Measurements from ENCODE around the gene RTF1. TPM values are rescaled to one million over a fixed set of nuclear protein-coding genes. Genes with fewer than 3 reads are reported as not detected.

Gene RTF1
- total RNA-seq, 1 donor from 2014 or later = 35.4 TPM

DNA sequence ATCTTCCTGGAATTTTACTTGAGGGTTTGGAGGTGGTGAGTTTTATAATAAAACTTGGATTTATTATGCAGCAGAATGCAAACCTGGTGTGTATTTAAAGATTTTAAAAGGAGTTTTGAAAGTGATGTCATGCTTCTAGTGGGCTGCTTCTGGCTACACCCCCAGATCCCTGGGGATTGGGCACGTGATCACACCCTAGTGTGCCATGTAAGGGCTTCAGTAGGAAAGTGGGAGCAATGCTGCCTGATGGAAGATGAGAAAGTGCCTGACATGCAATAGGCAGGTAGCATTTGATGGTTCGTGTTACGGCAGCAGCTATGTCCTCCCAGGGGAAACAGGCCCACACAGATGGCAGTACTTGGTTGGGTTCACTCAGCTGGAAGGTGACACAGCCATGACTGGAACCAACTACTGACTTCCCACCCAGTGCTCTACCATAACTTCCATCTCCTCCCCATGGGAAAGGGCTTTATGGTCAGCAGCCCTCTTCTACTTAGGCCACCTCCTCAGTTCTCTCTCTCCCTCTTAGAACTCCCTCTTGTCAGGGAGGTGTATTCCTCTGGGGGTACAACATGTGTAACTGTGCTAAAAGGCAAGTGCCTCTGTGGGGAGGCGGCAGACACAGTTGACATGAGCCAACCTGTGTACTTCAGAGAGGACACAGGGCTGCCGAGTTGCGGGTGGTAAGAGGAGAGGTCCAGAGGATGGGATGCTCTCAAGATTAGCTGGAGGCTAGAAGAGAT lies 82.4 kb downstream of the RTF1 start:
- no peak for DNase-seq (ENCODE audit: low spot score)
- intact Hi-C loops (cut with DNase I) = no loop called here
- no peak for ATAC-seq

GRCh38 chr15:41501191-41501917 lies 84.5 kb downstream of the RTF1 start:
- intact Hi-C loops (cut with DNase I) = no loop called here
- ATAC-seq (no peak), DNase-seq (ENCODE audit: low spot score) (no peak)

DNA sequence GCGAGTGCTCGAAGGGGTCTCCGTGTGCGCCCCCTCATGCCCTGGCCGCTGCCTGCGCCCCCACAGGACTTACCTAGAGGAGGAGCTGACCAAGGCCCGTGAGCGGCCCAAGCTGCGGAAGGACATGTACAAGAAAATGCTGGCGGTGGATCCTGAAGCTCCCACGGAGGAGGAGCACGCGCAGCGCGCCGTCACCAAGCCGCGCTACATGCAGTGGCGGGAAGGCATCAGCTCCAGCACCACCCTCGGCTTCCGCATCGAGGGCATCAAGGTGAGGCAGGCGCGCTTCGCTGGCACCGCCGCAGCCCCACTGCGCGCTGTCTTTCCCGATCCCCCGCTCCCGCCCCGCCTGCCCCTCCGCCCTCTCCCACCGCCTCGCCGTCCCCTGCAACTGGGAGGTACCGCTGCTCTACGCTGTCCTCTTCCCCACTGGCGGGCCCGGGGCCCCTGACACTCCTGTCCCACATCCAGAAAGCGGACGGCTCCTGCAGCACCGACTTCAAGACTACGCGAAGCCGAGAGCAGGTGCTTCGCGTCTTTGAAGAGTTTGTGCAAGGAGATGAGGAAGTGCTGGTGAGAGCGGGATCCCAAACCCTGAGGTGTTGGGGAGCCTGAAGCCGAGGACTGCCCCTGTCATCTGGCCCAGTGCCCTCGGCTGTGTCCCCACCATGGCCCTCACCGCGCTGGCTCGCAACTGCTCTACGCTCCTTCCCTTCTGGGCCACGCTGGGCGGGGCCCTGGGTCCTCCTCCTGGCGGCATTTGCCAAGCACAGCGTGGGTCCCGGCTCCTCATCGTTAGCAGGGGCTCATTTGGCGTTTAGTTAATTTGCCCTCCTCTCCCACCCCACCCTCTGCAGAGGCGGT lies 85.3 kb downstream of the RTF1 start:
- intact Hi-C loops (cut with DNase I) = no loop called here
- ATAC-seq (no peak), DNase-seq (ENCODE audit: low spot score) (no peak)

DNA sequence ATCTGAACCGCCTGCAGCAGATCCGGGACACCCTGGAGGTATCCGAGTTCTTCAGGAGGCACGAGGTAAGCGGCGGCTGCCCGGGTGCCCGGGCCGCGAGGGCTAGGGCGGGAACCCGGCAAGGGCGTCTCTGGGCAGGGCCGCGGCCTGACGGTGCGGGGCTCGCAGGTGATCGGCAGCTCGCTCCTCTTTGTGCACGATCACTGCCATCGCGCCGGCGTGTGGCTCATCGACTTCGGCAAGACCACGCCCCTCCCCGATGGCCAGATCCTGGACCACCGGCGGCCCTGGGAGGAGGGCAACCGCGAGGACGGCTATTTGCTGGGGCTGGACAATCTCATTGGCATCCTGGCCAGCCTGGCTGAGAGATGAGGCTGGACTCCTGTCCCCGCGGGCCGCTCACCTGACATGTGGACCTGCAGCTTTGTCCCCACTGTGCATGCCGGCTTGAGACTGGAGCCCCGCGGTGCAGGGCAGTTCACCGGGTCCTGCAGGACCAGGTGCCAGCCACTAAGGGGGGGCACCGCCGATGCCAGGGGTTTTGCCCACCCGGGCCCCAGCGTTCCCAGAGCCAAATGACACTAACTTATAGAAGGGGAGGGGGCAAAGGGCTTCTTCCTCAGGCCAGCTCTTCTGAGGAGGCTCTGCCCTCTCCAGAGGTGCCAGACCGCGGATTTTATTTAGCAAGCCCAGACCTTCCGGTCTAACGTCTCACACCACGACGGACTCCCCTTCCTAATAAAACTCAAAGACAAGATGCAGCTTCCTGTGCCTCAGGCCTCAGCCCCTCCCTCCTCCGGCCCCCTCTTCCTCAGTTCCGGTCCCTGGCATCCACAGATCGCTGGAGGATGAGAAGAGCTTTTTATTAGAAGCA lies 86.1 kb downstream of the RTF1 start:
- intact Hi-C loops (cut with DNase I) = no loop called here
- ATAC-seq (no peak), DNase-seq (ENCODE audit: low spot score) (no peak)

GRCh38 chr15:41503669-41504010 lies 86.7 kb downstream of the RTF1 start:
- no peak for ATAC-seq

DNA sequence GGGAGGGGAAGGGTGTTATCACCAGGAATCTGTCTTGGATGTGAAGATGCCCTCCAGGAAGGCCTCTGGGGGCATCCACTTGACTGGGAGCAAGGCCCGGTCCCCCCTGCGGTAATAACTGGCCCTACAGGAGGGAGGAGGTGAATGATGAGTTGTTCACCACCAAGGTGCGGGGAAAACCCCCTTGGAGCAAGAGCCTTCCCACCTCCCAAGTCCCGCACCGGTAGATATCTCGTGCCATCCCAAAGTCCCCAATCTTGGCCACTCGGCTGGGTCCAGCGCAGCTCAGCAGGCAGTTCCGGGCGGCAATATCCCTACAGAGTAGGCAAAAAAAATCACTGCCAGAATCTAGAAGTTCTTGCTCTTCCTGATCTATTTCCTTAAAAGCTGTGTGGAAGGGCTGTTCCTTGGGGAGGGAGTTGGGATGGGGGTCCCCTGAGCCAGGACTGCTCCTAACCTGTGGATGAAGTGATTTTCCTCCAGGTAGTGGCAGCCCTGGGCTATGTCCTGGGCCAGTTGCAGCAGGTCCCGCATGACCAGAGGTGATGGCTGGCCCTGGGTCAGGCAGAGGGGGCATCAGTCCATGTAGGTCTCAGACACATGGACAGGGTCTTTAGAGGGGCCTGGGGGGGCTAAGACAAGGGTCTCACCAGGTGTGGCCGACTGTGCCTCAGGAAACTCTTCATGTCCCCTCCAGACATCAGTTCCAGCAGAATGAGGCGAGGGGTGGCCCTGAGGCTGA lies 88.0 kb downstream of the RTF1 start:
- ATAC-seq (no peak), DNase-seq (ENCODE audit: low spot score) (no peak)
- intact Hi-C loops (cut with DNase I) = no loop called here

More at GRCh38 chr15:41503669-41504010, 86.7 kb downstream of the RTF1 start:
- DNase-seq (ENCODE audit: low spot score) = no peak
- intact Hi-C loops (cut with DNase I) = no loop called here

DNA sequence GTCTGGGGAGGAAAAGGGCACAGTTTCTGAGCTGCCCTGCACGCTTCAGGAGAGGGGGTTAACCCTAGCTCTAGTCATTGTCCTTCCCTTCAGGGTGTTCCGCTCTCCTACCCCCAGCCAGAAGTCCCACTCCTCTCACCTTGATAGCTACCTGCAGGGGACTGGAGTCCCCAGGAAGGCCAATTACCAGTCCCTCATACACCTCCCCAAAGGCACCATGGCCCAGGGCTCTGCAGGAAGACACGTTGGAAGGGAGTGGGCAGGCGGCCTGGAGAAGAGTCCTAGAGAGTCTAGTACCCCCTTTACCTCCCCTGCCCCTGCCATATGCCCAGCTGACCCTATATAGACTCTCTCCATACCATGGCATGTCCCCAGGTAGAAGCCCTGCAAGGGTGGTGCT lies 88.9 kb downstream of the RTF1 start:
- DNase-seq (ENCODE audit: low spot score) (no peak), ATAC-seq (no peak)
- intact Hi-C loops (cut with DNase I) = no loop called here

DNA sequence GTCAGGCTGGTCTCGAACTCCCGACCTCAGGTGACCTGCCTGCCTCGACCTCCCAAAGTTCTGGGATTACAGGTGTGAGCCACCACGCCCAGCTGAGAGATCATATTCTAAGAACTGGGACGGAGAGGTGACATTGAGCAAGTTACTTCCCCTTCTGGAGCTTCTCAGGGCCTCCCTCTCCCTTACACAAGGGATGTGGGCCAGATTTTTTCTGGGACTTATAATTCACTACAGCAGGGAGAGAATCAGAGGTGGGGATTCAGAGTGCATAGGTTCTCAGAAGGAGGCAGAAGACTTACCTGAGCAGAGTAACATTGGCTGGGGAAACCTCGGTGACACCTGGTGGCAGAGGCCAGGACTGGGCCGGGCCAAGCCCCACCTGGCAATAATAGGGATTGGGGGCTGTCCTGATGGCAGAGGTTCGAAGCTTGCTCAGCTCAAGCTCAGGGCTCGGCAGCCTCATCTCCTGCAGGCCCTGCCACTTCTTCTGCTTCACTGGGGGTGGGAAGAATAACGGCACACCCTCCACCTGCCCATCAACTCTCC lies 90.0 kb downstream of the RTF1 start:
- intact Hi-C loops (cut with DNase I) = no loop called here
- DNase-seq (ENCODE audit: low spot score) (no peak), ATAC-seq (no peak)

- ATAC-seq = no peak
- no peak for DNase-seq (ENCODE audit: low spot score)
- intact Hi-C loops (cut with DNase I) = no loop called here
Measured at GRCh38 chr15:41507820-41508290, 91.0 kb downstream of the RTF1 start.

DNA sequence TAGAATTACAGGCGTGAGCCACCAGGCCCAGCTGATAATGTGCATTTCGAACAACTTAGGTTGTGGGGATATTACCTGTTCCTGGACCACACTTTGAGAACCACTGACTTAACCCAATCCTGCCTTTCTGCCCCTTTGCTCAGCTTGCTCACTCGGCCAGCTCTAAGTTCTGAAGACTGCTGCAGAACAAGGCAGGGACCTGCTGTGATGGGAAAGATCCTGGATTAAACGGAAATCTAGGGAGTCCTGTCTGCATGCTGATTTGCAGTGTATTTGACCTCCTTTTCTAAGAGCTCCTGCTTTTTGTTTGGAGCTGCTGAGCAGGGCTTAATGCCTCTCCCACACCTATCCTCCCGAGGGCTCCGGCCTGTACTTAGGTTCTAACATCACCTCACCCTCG lies 93.8 kb downstream of the RTF1 start:
- DNase-seq (ENCODE audit: low spot score) = no peak
- no peak for ATAC-seq
- intact Hi-C loops (cut with DNase I) = no loop called here

- intact Hi-C loops (cut with DNase I) = no loop called here
- DNase-seq (ENCODE audit: low spot score) = no peak
- no peak for ATAC-seq
Measured at GRCh38 chr15:41511331-41511898, 94.5 kb downstream of the RTF1 start.

DNA sequence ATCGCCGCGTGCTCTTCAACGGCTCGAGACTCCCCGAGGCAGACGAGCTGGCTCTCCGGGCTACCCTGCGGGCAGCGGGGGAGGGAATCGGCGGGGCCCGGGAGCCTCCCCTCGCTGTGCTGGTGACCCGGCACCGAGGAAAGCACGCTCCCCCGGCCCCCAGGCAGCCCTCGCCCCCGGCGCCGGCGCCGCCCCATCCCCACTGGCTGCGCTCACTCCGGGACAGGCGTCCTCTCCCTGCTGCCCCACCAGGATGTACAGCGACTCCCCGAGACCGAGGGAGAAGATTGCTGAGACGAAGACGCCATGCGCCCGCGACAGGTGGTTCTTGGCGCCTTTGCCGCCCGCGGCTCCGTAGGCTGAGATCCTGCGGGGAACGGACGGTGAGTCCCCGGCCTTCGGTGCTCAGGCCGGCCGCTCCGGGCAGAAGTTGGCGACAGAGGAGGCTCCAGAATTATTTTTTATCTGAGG lies 95.0 kb downstream of the RTF1 start:
- DNase-seq (ENCODE audit: low spot score) = no peak
- intact Hi-C loops (cut with DNase I) = no loop called here
- no peak for ATAC-seq

- intact Hi-C loops (cut with DNase I) = no loop called here
- DNase-seq (ENCODE audit: low spot score) = no peak
- peak; percentile 58 for ATAC-seq
Measured at GRCh38 chr15:41512512-41512939, 95.6 kb downstream of the RTF1 start.

DNA sequence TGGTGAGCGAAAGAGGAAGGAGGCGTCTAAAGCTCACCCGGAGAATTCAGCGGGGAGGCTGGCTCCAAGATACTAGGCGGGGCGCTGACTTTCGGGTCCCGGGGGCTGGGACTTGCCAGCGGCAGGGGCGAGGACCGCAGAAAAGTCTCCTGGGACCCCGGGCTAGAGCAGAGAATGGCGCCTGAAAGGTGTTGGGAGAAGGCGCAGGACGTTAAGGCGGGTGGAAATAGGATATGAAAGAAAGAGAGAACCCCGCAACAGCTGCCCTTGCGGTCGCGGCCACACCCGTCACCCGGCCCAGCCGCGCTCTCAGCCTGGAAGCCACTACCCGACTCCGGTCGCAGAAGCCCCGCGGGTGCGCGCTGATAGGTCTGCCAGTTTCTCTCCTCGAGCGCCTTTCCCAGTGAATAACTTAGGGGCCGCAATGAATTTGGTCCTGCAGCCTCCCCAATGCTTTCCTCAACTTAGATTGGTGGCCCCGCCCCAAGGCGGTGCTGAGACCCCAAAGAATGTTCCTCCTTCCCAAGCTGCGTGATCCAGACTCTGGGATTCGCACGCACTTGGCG lies 96.1 kb downstream of the RTF1 start:
- intact Hi-C loops (cut with DNase I) = no loop called here
- no peak for DNase-seq (ENCODE audit: low spot score)
- peak; percentile 38 for ATAC-seq

DNA sequence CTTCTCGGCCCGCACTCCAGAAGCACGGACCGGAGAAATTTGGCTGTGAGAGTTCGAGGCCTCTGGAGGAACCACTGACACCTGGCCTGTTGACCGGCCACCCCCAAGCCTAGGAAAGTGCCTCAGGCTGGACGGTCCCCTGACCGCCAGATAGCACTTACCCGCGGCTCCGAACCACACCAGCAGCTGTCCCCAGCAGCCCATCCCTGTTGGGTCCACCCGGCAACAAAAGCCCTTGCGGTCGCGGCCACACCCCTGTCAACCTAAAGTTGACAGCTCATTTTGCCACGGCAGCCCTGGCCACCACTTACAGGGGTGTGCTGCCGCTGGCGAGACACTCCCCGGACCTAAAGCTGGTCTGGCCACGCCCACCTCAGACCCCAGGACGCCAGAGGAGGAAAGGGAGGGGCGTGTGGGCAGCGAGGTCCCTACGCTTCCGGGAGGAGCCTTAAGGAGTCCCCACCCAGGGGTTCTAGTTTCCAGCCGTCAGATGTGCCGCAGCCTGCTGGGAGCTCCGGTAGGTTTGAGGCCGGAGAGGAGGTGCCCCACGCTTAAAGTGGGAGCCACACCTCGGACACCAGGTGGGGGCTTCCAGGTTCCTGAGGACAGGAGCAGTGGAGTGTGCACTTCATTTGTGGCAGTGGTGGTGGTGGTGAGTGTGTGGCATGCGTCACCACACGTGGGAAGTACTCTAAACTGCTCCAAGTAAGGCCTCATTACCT lies 96.8 kb downstream of the RTF1 start, which contains the start of gene LTK:
Gene LTK (minus strand): TSS at position 322 of the 722 bp plus-strand sequence. CDS start 118 bp downstream, at position 204.
- DNase-seq (ENCODE audit: low spot score) = no peak
- ATAC-seq = peak; percentile 27
- intact Hi-C loops (cut with DNase I) = no loop called here

DNA sequence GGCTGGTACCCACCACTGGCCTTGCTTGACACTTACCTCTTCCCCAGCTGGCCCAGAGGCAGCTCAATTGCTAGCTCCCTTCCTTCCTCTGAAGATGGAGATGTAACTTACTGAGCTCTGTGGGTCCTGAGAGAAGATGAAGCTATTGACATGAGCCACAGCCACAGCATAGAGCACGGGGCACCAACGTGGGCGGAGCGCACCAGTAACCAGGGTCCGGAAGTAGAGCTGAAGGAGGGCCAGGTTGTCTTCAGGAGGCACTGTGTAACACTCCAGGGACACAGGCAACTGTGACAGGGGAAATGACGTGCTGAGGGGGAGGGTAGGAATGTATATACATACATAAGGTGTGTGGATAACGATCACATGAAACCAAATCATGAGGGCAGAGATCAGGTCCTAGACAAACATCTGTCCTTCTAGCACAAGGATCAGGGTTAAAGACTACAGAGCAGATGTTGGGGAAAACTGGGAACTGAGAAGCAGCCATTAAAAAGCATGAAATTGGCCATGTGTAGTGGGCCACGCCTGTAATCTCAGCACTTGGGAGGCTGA lies 101.1 kb downstream of the RTF1 start:
- no peak for DNase-seq (ENCODE audit: low spot score)
- intact Hi-C loops (cut with DNase I) = no loop called here

More for the DNA sequence above, 101.1 kb downstream of the RTF1 start:
- ATAC-seq = no peak
